ENCODE results near the gene P2RY12.

P2RY12 gene

DNA sequence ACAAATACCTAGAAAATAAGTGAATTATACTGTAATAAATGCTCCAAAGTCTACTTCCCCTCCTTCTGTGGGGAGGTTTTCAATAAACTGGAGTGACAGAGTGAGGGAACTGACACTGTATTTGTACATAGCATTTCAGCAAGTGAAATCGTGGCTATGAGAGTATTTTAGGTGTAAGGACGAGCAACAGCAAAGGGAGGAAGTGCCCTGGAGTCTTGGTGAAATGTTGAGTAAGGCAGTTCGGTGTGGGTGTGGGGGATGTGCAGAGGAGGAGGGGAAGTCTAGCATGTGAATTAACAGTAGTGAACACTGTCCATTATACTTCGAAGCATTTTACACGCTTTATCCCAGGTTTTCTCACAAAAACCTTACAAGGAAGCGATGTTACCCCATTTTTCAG, 37.1 kb downstream of the P2RY12 start:
- TF ChIP-seq CTCF (conservative IDR thresholded peaks at IDR 0.05; ENCODE audit: low read depth): no peak
- H3K27ac ChIP-seq: no peak overlapping the region
- POLR2A ChIA-PET (ENCODE audit: low non-redundant PET): no interaction called here
- no peak for DNase-seq (ENCODE audit: low spot score)
- CTCF ChIA-PET: no interaction called here

DNA sequence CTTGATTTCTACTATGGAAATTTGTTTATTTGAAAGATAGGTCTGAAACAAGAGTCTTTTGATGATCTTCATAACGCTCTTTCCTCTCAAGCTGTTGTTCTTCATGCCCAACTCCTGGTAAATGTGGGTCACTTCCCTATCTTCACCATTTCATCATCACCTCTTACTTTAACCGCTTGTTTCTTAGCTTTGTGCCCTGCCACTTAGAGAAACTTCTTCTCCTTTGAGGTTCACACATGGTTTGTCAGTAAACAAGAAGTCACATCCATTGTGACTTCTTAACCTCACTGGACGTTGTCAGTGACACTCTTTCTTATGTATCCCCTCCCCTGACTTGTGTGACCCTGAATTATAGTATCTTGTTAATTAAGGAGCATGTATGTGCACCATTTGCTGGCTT, 38.3 kb downstream of the P2RY12 start:
- no peak for TF ChIP-seq CTCF (conservative IDR thresholded peaks at IDR 0.05; ENCODE audit: low read depth)
- ChIA-PET POLR2A (ENCODE audit: low non-redundant PET) (no interaction called here), CTCF (interaction anchor here (0.6 kb wide), 2 partner anchors 67 to 1121 kb away, joined by 3 read pairs; no protein-coding TSS in a partner anchor)
- no peak for DNase-seq (ENCODE audit: low spot score)
- H3K27ac ChIP-seq: no peak overlapping the region

- ChIA-PET POLR2A (ENCODE audit: low non-redundant PET) (no interaction called here), CTCF (interaction anchor here (0.6 kb wide), 2 partner anchors 18 to 67 kb away, joined by 3 to 6 read pairs; no protein-coding TSS in a partner anchor)
- TF ChIP-seq CTCF (conservative IDR thresholded peaks at IDR 0.05; ENCODE audit: low read depth): no peak
- H3K27ac ChIP-seq: no peak overlapping the region
- DNase-seq (ENCODE audit: low spot score): no peak
These were observed 38.7 kb downstream of the P2RY12 start for GRCh38 chr3:151345859-151346258.

DNA sequence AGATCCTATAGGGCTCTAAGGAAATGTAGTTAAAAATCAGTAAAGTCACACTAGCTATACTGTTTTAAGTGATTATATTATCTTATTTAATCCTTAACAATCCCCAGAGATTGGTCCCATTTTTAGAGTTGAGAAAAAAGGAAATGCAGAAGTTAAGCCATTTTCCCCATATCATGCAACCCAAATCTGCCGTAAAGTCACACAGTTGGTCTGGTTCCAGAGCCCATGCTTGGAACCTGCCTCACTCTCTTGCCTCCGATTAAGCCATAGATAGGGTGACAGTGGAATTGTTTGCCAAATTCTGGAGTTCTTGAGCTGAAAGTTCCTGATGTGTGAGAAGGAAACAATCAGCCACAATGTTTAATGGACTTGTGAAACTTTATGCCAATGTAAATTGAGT, 52.9 kb downstream of the P2RY12 start:
- no peak overlapping the region for H3K27ac ChIP-seq
- ChIA-PET POLR2A (ENCODE audit: low non-redundant PET) (no interaction called here), CTCF (interaction anchor here (0.9 kb wide), 1 partner anchor 122 kb away, joined by 3 read pairs; no protein-coding TSS in a partner anchor)
- TF ChIP-seq CTCF (conservative IDR thresholded peaks at IDR 0.05; ENCODE audit: low read depth): no peak
- no peak for DNase-seq (ENCODE audit: low spot score)

GRCh38 chr3:151330899-151331298, 53.7 kb downstream of the P2RY12 start:
- H3K27ac ChIP-seq: no peak overlapping the region
- DNase-seq (ENCODE audit: low spot score): no peak
- no peak for TF ChIP-seq CTCF (conservative IDR thresholded peaks at IDR 0.05; ENCODE audit: low read depth)
- CTCF ChIA-PET: interaction anchor here (0.9 kb wide), 1 partner anchor 121 kb away, joined by 3 read pairs; no protein-coding TSS in a partner anchor
- POLR2A ChIA-PET (ENCODE audit: low non-redundant PET): no interaction called here

DNA sequence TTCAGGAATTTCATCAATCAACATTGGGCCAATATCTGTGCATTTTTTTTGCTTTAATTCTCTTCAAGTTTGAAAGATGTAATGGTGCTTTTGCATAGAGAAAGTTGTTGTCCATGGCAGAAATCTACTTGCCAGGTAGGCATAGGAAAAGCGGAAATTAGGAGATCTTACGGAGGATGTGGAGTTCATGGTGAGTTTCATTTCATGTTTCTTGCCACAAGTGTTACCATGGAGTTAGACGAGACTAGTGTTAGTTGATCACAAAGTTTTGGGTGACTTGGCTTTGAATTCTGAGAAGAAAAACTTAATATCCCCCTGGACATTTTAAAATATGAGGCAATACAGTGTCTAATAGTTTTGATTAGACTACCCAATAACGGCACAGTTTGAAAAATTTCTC, 54.2 kb downstream of the P2RY12 start:
- DNase-seq (ENCODE audit: low spot score): no peak
- POLR2A ChIA-PET (ENCODE audit: low non-redundant PET): no interaction called here
- no peak overlapping the region for H3K27ac ChIP-seq
- CTCF ChIA-PET: interaction anchor here (0.6 kb wide), 1 partner anchor 151 kb away, joined by 5 read pairs; no protein-coding TSS in a partner anchor
- TF ChIP-seq CTCF (conservative IDR thresholded peaks at IDR 0.05; ENCODE audit: low read depth): no peak

DNA sequence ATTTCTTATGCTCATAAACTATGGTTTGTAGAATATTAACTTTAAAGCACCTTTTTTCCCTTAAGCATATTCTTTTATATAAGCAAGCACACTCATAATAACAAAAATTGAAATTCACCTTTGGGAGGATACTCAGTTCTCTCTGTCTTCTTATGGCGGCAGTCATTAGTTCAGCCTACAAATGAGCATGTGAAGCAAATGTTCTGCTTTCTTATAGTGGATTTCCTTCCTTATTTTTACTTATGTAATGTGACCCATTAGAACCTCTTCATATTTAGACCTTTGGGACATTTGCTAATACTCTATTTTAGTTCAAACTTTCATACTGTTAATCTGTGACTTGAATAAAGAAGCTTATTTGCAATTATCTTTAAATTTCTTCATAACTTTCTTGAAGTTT, 55.2 kb downstream of the P2RY12 start, which contains the start of gene P2RY13:
Gene P2RY13 (minus strand): TSS at position 187 of the 400 bp plus-strand sequence. CDS start 21 bp downstream, at position 166.
- no peak for TF ChIP-seq CTCF (conservative IDR thresholded peaks at IDR 0.05; ENCODE audit: low read depth)
- ChIA-PET CTCF (no interaction called here), POLR2A (ENCODE audit: low non-redundant PET) (no interaction called here)
- no peak for DNase-seq (ENCODE audit: low spot score)
- H3K27ac ChIP-seq: no peak within 1 kb of the TSS

All from RWPE1 (cell line).